NCI-H187 (cell line): ENCODE measurements around the gene COL20A1.
"Not testable (repeated sequence)": the region's sequence is repeated elsewhere in the genome, so short reads cannot be mapped to it uniquely, and the experiment has no call there.

Experiments
- DNase-seq, 2 experiments: peaks; one replicate each; lab custom pipeline; 2025; lab: John Stamatoyannopoulos, UW

The COL20A1 gene

GRCh38 chr20:63377256-63377941 is 84.4 kb downstream of the COL20A1 start:
- no peak for DNase-seq

DNA sequence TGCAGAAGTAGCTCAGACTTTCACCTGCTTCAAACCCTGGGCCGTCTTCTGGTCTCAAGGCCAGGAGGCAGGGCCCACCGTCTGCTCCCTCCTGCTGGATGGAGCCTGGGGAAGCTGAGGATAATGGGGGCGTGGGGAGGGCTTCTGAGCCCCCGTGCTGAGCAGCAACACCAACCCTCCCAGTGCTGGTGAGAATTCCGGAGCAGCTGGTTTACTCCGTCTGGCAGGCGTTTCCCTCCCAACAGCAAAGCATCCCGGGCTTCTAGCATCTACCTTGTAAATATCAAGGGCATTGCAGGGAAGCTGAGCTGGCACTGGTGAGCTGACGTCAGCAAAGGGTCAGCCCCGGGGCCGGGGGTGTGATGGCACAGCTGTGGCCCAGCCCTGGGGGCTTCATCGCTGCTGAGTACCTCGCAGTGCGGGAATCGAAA is 85.0 kb downstream of the COL20A1 start:
- DNase-seq, result no peak

DNA sequence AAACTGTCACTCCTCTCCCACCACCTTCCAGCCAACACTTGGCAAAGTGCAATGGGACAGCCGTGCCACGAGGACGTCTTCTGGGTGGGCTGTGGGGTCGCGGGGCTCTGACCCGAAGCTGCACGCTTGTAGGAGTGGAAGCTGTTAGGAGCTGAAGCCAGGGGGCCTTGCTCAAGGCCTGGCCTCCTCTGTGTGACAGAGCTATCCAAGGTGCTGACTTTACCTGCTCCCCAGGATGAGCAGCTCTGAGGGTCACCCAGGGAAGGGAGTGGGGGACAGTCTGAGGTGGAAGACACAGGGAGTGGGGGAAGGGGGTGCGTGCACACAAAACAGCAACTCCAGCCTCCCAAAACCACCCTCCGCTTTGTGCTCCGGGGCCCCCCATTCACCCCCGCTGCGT is 85.6 kb downstream of the COL20A1 start:
- DNase-seq, result no peak

- DNase-seq, result no peak
These were observed 86.3 kb downstream of the COL20A1 start for GRCh38 chr20:63379296-63379695.

DNA sequence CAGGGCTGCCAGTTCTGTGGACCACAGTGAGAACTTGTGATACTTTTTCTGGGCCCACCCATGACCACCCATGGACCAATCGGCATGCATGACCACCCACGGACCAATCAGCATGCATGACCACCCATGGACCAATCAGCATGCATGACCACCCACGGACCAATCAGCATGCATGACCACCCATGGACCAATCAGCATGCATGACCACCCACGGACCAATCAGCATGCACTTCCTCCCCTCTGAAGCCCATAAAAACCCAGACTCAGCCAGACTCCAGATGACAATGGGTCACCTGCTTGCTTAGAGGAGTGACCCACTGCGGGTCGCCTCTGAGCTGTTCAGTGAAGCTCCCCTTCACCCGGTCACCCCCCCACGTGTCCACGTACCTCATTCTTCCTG is 86.9 kb downstream of the COL20A1 start:
- DNase-seq, result not testable (repeated sequence)

DNA sequence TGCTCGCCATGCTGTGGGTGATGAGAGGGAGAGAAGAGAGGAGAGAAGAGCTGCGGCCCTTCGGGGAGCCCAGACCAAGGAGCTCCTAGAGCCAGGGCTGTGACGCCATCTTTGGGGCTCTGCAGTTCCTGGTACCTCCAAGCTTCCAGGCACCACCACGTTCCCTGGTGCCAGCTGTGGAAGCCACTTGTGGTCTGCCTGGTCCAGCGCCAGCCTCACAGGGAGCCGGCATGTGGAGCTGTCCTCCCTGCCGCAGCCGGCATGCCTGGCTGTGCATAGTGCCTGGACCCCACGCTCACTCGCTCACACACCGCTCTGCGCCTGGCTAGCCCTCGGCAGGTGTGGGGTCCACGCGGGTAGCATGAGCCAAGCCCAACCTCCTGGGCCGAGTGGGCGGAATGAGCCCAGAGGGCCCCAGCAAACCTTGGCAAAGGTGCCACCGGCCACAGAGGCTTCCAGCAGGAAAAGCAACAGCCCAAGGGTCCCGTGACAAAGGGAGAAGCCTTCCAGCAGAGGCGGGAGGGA is 87.4 kb downstream of the COL20A1 start:
- no peak for DNase-seq

- no peak for DNase-seq
These were observed 88.9 kb downstream of the COL20A1 start for GRCh38 chr20:63381781-63382431.

DNA sequence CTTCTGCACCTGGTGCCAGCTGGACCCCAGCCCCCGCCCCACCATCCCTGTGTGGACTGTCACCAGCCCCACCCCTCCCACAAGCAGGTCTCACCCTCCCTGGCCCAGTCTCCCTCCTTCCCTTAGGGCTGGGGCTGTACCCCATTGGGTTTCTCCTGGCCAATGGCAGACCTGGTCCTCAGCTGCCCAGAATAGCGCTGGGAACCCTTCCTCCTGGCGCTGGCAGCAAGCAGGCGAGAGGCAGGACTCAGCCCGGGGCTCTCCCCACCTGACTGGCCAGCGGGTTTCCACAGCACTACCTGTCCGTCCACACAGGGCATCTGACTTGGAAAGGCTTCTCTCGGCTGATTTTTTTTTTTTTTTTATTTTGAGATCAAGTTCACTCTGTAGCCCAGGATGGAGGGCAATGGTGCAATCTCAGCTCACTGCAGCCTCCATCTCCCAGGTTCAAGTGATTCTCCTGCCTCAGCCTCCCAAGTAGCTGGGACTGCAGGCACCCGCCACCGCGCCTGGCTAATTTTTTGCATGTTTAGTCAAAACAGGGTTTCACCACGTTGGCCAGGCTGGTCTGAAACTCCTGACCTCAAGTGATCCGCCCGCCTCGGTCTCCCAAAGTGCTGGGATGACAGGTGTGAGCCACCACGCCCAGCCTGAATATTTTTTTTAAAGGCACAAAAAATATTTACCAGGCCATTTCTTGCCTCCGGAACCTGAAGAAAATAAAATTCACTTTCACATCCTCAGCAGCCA is 89.7 kb downstream of the COL20A1 start:
- no peak for DNase-seq

- no peak for DNase-seq
These were observed 90.6 kb downstream of the COL20A1 start for GRCh38 chr20:63383556-63383955.

DNA sequence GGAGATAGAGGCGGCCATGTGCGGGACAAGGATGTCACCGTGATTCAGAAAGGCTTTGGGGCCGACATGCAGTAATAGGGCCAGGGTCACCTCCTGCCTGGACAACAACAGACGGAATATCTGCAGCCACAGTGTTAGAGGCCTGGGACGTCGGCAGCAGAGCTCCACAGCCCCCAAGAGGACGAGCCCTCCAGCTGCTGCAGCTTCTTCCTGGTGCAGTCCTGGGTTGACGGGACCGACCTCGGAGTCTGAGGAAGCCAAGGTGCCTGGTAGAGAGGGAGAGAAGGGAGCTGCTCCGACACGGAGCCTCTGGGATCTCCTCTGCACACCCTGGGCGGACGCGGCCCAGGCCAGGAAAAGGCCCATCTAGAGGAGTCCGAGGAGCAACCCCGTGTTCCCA is 91.3 kb downstream of the COL20A1 start:
- DNase-seq, result no peak
